ENCODE data around the gene PLPP3.

The PLPP3 gene

GRCh38 chr1:56552349-56552748, 27.0 kb downstream of the PLPP3 start:
- TF ChIP-seq ZFX (IDR thresholded peaks at IDR 0.05; ENCODE audit: borderline replicate concordance) (no peak), CTCF (IDR thresholded peaks at IDR 0.05) (no peak)
- no peak overlapping the region for H3K27ac ChIP-seq

- H3K27ac ChIP-seq: no peak overlapping the region
- TF ChIP-seq ZFX (IDR thresholded peaks at IDR 0.05; ENCODE audit: borderline replicate concordance) (no peak), CTCF (IDR thresholded peaks at IDR 0.05) (no peak)
These were observed 27.7 kb downstream of the PLPP3 start for GRCh38 chr1:56551691-56552090.

GRCh38 chr1:56550859-56551188, 28.5 kb downstream of the PLPP3 start:
- TF ChIP-seq ZFX (IDR thresholded peaks at IDR 0.05; ENCODE audit: borderline replicate concordance): no peak
- TF ChIP-seq CTCF (IDR thresholded peaks at IDR 0.05): no peak

GRCh38 chr1:56550138-56550858, 29.1 kb downstream of the PLPP3 start:
- H3K27ac ChIP-seq: no peak overlapping the region

More at GRCh38 chr1:56550859-56551188, 28.5 kb downstream of the PLPP3 start:
- no peak overlapping the region for H3K27ac ChIP-seq

GRCh38 chr1:56548571-56548970, 30.8 kb downstream of the PLPP3 start:
- no peak overlapping the region for H3K27ac ChIP-seq

More at GRCh38 chr1:56550138-56550858, 29.1 kb downstream of the PLPP3 start:
- no peak for TF ChIP-seq ZFX (IDR thresholded peaks at IDR 0.05; ENCODE audit: borderline replicate concordance)
- no peak for TF ChIP-seq CTCF (IDR thresholded peaks at IDR 0.05)

GRCh38 chr1:56547977-56548376, 31.4 kb downstream of the PLPP3 start:
- H3K27ac ChIP-seq: no peak overlapping the region
- TF ChIP-seq ZFX (IDR thresholded peaks at IDR 0.05; ENCODE audit: borderline replicate concordance) (no peak), CTCF (IDR thresholded peaks at IDR 0.05) (no peak)

More at GRCh38 chr1:56548571-56548970, 30.8 kb downstream of the PLPP3 start:
- TF ChIP-seq CTCF (IDR thresholded peaks at IDR 0.05) (no peak), ZFX (IDR thresholded peaks at IDR 0.05; ENCODE audit: borderline replicate concordance) (no peak)

- no peak overlapping the region for H3K27ac ChIP-seq
- no peak for TF ChIP-seq ZFX (IDR thresholded peaks at IDR 0.05; ENCODE audit: borderline replicate concordance)
- no peak for TF ChIP-seq CTCF (IDR thresholded peaks at IDR 0.05)
These were observed 31.9 kb downstream of the PLPP3 start for GRCh38 chr1:56547473-56547872.

Measured in 22Rv1 (cell line).